Fibroblast of villous mesenchyme (primary cell): ENCODE measurements around the gene OR2T35. TPM values are rescaled to one million over a fixed set of nuclear protein-coding genes. Genes with fewer than 3 reads are reported as not detected.

ENCODE experiments used
- DNase-seq: peaks from one replicate; pipeline ENCODE4 v3.0.0-alpha.2; 2010; ENCODE audit warnings: low read depth
- H3K4me3 ChIP-seq: 2 replicates; pipeline ENCODE4 v1.5.1; 2011; ENCODE audit warnings: low read depth, mild to moderate bottlenecking, low read length
- CTCF ChIP-seq: IDR thresholded peaks from 2 replicates; pipeline ENCODE4 v1.5.1; 2012; ENCODE audit warnings: low read depth, mild to moderate bottlenecking, low read length; ENCODE audit not compliant: insufficient read depth
- total RNA-seq: library from RNA; depleted of rRNA; stranded (reverse); fragments of >200 nt; gene quantifications from 2 replicates; pipeline ENCODE4 v1.2.3, GENCODE V29; 2012

The OR2T35 gene
- total RNA-seq, 1 donor: not detected

- DNase-seq: no peak
- TF ChIP-seq CTCF: no peak
- H3K4me3 ChIP-seq: no peak overlapping the region
Observed at GRCh38 chr1:248610301-248610700, 34.8 kb downstream of the OR2T35 start.

GRCh38 chr1:248599396-248599795 is 45.7 kb downstream of the OR2T35 start:
- no peak overlapping the region for H3K4me3 ChIP-seq
- TF ChIP-seq CTCF: no peak
- no peak for DNase-seq

GRCh38 chr1:248597589-248597988 is 47.5 kb downstream of the OR2T35 start, which contains the start of gene OR2T10:
OR2T10 (minus strand) TSS chr1:248597700; CDS start chr1:248593768, 3,932 bp downstream.
- DNase-seq: no peak
- H3K4me3 ChIP-seq: no peak within 1 kb of the TSS
- no peak for TF ChIP-seq CTCF

- TF ChIP-seq CTCF: no peak
- H3K4me3 ChIP-seq: no peak overlapping the region
- no peak for DNase-seq
Observed at GRCh38 chr1:248596615-248597014, 48.5 kb downstream of the OR2T35 start.

GRCh38 chr1:248593226-248593625 is 51.9 kb downstream of the OR2T35 start:
- no peak for DNase-seq
- no peak overlapping the region for H3K4me3 ChIP-seq
- TF ChIP-seq CTCF: no peak

GRCh38 chr1:248592655-248593054 is 52.4 kb downstream of the OR2T35 start:
- TF ChIP-seq CTCF: no peak
- no peak for DNase-seq
- no peak overlapping the region for H3K4me3 ChIP-seq

GRCh38 chr1:248590055-248590454 is 55.0 kb downstream of the OR2T35 start:
- TF ChIP-seq CTCF: no peak
- DNase-seq: no peak

More at GRCh38 chr1:248590055-248590454, 55.0 kb downstream of the OR2T35 start:
- no peak overlapping the region for H3K4me3 ChIP-seq
